NCI-H2227 (cell line): ENCODE results near the gene CFHR5.
"Not testable (repeated sequence)": the region's sequence is repeated elsewhere in the genome, so short reads cannot be mapped to it uniquely, and the experiment has no call there.

ENCODE experiments used
- DNase-seq: peaks from one replicate; lab custom pipeline; 2025; ENCODE audit not compliant: unreplicated experiment; lab: John Stamatoyannopoulos, UW

CFHR5 gene

DNA sequence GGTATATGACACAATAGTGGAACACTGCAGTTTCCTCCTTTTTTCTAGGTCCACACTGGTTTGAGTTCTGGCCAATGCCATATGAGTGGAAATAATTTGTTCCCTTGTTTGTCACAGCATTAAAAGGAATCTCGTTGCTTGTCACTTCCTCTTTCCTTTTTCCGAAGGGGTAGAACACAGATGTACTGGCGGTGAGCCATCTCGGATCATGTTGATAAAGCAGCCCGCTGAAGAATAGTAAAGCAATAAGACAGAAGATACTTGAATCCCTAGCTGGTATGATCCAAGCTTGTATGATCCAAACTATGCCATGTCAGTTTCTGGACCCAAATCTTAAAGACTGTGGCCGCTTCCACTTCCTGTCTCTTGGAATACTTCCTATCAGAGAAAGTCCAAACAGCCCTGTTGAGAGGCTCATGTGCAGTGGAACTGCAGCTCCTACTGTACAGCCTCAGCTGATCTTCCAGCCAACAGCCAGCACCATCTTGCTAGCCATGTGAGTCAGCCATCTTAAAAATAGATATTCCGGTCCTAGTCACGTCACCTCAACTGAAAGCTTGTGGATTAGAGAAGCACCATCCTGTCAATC is 40.3 kb downstream of the CFHR5 start:
- no peak for DNase-seq

DNA sequence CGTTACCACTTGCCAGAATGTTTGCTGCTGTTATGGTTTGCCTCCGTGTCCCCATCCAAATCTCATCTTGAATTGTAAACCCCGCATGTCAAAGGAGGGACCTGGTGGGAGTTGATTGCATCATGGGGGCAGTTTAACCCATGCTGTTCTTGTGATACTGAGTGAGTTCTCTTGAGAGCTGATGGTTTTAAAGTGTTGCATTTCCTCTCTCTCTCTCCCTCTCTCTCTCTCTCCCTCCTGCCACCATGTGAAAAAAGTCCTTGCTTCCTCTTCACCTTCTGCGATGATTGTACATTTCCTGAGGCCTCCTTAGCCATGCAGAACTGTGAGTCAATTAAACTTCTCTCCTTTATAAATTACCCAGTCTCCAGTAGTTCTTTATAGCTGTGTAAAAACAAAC is 44.4 kb downstream of the CFHR5 start:
- no peak for DNase-seq

DNA sequence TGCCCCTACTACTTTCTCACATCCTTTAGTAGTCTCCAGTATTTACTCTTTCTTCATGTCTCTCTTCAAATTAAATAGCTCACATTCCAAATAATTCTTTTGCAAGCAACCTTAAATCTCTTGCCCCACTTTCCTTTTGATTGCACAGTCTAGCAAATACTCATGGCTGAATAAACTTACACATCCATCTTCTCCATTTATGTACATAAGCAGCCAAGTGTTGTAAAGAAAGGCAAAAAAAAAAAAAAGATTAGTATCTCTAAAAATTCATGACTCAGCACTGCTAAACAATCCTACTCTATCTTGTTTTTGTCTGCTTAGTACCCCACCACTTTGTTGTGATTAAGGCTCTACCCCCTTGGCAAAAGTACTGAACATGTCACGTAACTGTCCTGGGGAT is 47.1 kb downstream of the CFHR5 start:
- DNase-seq: no peak

DNA sequence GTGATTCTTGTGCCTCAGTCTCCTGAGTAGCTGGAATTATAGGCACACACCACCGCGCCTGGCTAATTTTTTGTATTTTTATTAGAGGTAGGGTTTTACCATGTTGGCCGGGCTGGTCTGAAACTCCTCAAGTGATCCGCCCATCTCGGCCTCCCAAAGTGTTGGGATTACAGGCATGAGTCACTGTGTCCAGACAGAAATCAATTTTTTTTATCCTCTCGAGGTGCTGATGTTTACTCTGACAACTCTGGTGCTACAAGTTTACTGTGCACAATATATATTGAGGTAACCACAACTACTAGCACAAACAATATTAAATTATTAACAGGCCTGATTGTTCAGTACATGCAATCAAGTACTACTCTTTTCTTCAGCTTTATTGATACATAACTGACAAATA is 50.0 kb downstream of the CFHR5 start:
- DNase-seq: no peak

DNA sequence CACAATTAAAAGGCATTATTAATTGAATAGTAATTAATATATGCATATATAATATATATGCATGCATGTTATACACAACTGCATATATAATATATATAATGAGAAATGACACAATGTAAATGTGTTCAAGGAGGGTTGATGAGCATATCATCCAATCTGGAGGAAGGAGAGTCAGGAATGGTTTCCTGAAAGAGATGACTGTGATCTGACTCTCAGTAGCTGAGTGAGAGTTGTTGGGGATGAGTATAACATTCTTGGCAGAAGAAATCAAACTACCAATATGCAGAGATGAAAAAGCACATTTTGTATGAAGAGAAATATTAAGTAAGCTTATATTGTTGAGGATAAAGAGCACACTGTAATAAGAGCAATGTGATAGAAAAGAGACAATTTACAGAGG is 52.4 kb downstream of the CFHR5 start:
- no peak for DNase-seq

DNA sequence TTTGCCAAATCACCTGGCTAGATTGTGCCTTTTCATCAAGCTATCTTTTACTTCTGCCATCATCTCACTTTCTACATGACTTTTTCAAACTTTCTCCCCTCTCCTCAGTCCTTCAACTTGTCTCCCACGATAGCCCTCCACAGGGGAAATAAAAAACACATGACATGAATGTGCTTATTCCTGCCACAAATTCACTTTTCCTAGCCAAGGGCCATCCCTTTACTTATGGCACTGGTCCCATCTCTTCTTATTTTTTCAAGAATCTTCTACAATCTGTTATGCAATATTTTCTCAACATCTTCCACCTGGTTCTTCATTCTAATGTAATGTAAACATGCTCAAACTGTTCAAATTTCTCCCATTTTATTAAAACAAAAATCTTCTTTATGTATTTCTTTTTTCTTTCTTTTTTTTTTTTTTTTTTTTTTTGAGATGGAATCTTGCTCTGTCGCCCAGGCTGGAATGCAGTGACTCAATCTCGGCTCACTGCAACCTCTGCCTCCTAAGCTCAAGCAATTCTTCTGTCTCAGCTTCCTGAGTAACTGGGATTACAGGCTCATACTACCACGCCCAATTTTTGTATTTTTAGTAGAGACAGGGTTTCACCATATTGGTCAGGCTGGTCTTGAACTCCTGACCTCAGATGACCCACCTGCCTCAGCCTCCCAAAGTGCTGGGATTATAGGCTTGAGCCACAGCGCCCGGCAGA is 57.4 kb downstream of the CFHR5 start:
- not testable (repeated sequence) for DNase-seq

DNA sequence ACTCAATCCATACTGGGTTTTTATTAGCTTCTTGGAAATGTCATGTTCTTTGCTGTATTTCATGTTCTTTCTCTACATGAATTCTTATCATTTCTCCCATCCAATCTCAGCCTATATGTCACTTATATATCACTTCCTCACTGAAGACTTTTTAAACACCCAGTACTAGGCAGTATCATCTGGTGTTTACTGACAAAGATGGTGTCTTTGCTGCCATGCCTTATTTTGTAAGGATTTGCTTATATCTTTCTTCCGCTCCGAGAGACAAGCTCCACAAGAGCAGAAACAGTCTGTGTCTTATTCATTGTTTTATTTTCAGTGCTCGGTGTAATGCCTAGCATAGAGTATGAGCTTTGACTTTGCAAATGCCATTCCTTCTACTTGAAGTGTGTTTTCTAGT is 59.5 kb downstream of the CFHR5 start:
- DNase-seq: no peak

DNA sequence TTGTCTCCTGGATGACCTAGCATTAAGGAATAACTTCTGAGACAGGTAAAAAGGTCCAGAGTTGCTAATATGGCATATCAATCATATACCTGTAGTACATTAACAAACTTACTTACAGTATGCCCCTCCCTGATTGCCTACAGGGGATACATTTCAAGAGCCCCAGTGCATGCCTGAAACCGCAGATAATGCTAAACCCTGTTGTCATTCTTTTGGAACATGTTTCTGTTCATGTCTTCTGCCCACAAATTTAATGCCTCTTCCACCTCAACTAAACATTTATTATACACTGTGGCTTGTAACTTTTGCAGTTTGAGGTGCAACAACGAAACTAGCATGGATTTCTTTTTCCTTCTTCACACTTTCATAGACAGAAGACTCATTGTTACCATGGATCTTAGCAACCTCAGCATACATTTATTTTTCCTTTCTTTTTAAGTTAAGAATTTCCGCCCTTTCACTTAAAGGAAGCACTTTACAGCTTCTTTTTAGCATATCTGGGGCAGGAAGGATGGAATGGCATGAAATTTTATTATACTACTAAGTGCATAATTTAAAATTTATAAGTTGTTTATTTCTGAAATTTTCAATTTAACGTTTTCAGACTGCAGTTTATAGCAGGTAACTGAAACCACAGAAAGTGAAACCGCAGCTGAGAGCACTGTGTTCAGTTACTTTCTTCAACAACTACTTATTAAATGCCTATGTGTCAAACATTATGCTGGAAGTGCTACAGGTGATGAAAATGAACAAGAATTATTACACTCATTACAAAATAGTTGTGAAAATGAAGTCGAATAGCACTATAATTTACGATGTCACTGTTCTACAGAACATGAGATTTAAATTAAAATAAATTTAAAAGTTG is 64.4 kb downstream of the CFHR5 start:
- DNase-seq: no peak

DNA sequence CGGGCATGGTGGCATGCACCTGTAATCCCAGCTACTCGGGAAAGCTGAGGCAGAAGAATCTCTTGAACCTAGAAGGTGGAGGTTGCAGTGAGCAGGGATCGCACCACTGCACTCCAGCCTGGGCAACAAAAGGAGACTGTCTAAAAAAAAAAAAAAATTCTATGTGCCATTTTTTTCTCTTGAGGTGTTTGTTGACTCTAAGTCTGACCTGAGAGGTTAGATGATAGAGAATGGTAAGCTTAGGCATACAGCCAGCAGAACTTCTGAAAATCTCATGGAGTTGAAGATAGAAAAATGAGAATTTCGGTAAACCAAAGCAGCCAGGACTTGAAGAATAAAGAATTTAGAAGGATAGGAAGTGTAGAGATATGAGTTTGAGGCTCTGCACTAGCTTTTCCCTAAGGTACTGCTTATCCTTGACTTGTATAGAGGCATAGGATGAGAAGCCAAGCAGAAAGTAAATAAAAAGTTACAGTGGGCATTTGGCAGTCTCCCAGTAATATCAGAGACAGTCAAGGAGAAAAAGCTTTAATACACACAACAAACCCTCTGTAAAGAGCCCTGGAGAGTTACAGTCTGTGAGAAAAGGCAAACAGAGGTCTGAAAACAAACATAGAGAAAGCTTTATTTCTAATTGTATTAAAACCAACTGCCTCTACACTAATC is 65.5 kb downstream of the CFHR5 start:
- no peak for DNase-seq

DNA sequence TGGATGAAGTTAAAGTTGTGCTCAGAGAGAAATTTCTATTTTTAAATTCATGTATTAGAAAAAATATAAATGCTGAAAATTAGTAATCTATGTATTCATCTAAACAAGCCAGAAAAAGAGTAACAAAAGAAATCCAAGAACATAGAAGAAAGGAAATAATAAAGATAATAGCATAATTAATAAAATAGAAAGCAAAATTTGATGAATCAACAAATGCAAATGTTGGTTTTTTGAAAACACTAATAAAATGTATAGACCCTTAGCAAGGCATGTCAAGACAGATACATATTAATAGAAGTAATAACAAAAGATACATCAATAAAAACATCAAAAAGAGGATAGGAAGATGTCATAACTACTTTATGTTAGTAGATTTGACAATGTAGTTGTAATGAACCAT is 71.7 kb downstream of the CFHR5 start:
- DNase-seq: no peak
